ENCODE measurements around the gene TUBA8.
"Not testable (repeated sequence)": the region's sequence is repeated elsewhere in the genome, so short reads cannot be mapped to it uniquely, and the experiment has no call there.

Gene TUBA8

DNA sequence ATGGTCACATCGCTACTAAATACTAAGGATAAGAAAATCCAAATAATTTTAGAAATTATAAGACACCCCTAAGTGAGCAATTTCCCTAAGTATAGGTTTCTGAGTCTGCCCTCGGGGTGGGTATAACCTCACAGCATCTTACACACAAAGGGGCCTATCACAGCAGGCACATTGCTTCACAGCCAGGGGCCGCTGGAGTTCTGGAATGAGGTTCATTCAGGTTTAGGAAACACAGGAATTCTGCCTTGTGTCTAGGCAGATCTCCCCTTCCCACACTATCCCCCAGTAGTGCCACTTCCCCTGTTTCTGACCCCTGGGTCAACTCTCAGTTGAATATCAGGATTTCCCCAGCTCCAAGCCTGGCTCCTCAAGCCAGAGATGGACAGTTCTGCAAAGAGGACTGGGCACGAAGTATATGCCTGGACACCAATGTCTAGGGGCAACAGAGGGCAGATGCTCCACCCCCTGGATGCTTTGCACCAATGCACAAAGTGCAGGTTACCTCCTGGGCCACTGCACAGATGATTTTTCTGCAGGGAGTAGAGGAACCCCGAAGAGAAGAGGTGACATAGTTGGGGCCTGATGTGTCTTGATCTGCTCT, 11.4 kb downstream of the TUBA8 start:
- Mint-ChIP-seq H3K4me3 (no peak overlapping the region), H3K9me3 (no peaks in the 10 kb centered on the region), H3K4me1 (peaks cover 28% of the 10 kb centered on the region), H3K36me3 (peaks cover 11% of the 10 kb centered on the region), H3K27ac (no peak overlapping the region)
- DNase-seq (ENCODE audit: low spot score in 2 of 2): no peak
- no peak for ATAC-seq

DNA sequence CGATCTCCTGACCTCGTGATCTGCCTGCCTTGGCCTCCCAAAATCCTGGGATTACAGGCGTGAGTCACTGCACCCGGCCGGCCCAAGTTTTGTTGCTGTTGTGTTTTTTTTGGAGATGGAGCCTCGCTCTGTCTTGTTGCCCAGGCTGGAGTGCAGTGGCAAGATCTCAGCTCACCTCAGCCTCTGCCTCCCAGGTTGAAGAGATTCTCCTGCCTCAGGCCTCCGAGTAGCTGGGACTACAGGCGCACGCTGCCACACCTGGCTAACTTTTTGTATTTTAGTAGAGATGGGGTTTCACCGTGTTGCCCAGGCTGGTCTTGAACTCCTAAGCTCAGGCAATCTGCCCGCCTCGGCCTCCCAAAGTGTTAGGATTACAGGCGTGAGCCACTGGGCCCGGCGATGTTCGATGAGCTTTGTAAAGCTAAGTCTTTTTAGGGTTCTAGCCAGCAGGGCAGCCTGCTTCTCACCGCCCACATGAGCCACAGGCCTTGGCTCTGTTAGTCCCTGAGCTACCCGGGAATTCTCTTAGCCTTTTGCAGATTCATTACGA, 12.9 kb downstream of the TUBA8 start:
- not testable (repeated sequence) for H3K9me3 Mint-ChIP-seq; H3K27ac Mint-ChIP-seq; ATAC-seq; DNase-seq (ENCODE audit: low spot score in 2 of 2); H3K4me3 Mint-ChIP-seq
- peaks cover 25% of the 10 kb centered on the region for H3K4me1 Mint-ChIP-seq
- peaks cover 11% of the 10 kb centered on the region for H3K36me3 Mint-ChIP-seq

- peak overlapping the region; percentile 10 for H3K27ac Mint-ChIP-seq
- H3K9me3 Mint-ChIP-seq: no peaks in the 10 kb centered on the region
- no peak overlapping the region for H3K4me3 Mint-ChIP-seq
- DNase-seq (ENCODE audit: low spot score in 2 of 2) (no peak), ATAC-seq (no peak)
- H3K36me3 Mint-ChIP-seq: peaks cover 11% of the 10 kb centered on the region
- peaks cover 5% of the 10 kb centered on the region for H3K4me1 Mint-ChIP-seq
Measured at GRCh38 chr22:18126606-18127005, 16.0 kb downstream of the TUBA8 start.

DNA sequence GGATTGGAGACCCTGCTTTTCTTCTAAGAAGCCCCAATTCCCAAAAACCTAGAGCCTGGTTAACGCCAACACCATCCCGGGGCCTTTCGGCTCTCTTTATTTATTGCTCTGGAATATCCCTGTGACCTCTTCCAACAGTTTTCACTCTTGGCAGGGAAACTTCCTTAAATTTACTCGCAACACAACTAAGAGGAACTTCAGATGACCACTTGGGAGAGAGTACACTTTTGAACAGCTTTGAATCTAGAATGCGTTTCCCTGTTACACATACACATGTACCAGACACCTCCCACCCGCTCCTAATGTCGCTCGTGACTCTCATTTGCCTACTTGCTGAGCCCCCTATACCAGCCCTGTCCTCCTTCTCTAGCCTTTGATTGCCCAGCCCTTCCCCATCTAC, 19.4 kb downstream of the TUBA8 start:
- Mint-ChIP-seq H3K36me3 (peaks cover 5% of the 10 kb centered on the region), H3K4me1 (peaks cover 5% of the 10 kb centered on the region), H3K4me3 (no peak overlapping the region), H3K27ac (peak overlapping the region; percentile 66), H3K9me3 (no peaks in the 10 kb centered on the region)
- ATAC-seq (no peak), DNase-seq (ENCODE audit: low spot score in 2 of 2) (no peak)

DNA sequence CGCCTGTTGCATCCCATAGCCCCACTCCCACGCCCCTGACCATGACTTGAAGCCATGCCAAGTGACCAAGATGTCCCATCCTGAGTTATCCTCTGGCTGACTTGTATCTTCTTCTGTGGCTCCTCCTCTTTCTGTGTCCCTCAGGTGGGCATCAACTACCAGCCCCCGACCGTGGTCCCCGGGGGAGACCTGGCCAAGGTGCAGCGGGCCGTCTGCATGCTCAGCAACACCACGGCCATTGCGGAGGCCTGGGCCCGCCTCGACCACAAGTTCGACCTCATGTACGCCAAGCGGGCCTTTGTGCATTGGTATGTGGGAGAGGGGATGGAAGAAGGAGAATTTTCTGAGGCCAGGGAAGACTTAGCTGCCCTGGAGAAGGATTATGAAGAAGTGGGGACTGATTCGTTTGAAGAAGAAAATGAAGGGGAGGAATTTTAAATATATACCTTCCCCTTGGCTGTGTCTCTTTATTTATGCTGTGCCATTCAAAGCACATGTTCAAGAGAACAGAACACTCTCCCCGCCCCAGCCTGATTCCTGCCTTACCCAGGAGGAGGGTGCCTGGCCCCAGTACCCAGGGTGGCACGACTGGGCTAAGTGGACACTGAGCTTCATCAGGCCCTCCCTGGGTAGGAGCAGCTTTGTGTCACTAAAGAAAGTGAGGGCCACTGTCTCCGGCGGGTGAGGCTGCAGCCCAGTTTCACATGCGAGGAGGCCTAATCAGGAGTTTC, 20.3 kb downstream of the TUBA8 start:
- H3K9me3 Mint-ChIP-seq: no peaks in the 10 kb centered on the region
- peaks cover 5% of the 10 kb centered on the region for H3K4me1 Mint-ChIP-seq
- no peak for DNase-seq (ENCODE audit: low spot score in 2 of 2)
- peak overlapping the region; percentile 66 for H3K27ac Mint-ChIP-seq
- no peak overlapping the region for H3K4me3 Mint-ChIP-seq
- H3K36me3 Mint-ChIP-seq: peaks cover 5% of the 10 kb centered on the region
- no peak for ATAC-seq

- Mint-ChIP-seq H3K36me3 (no peaks in the 10 kb centered on the region), H3K9me3 (no peaks in the 10 kb centered on the region), H3K27ac (no peak overlapping the region), H3K4me1 (no peaks in the 10 kb centered on the region), H3K4me3 (no peak overlapping the region)
- no peak for ATAC-seq
- DNase-seq (ENCODE audit: low spot score in 2 of 2): no peak
Measured at GRCh38 chr22:18133452-18133851, 22.8 kb downstream of the TUBA8 start.

- no peak overlapping the region for H3K27ac Mint-ChIP-seq
- ATAC-seq (no peak), DNase-seq (ENCODE audit: low spot score in 2 of 2) (no peak)
- no peak overlapping the region for H3K4me3 Mint-ChIP-seq
- no peaks in the 10 kb centered on the region for H3K9me3 Mint-ChIP-seq
- H3K36me3 Mint-ChIP-seq: no peaks in the 10 kb centered on the region
- no peaks in the 10 kb centered on the region for H3K4me1 Mint-ChIP-seq
Measured at GRCh38 chr22:18136563-18137320, 26.1 kb downstream of the TUBA8 start.

DNA sequence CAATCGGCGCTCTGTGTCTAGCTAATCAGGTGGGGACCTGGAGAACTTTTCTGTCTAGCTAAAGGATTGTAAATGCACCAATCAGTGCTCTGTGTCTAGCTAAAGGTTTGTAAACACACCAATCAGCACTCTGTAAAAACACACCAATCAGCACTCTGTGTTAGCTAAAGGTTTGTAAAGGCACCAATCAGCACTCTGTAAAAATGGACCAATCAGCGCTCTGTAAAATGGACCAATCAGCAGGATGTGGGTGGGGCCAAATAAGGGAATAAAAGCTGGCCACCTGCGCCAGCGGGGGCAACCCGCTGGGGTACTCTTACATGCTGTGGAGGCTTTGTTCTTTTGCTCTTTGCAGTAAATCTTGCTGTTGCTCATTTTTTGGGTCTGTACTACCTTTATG, 30.4 kb downstream of the TUBA8 start:
- ATAC-seq; H3K36me3 Mint-ChIP-seq; DNase-seq (ENCODE audit: low spot score in 2 of 2); H3K4me3 Mint-ChIP-seq; H3K4me1 Mint-ChIP-seq; H3K27ac Mint-ChIP-seq; H3K9me3 Mint-ChIP-seq: not testable (repeated sequence)

DNA sequence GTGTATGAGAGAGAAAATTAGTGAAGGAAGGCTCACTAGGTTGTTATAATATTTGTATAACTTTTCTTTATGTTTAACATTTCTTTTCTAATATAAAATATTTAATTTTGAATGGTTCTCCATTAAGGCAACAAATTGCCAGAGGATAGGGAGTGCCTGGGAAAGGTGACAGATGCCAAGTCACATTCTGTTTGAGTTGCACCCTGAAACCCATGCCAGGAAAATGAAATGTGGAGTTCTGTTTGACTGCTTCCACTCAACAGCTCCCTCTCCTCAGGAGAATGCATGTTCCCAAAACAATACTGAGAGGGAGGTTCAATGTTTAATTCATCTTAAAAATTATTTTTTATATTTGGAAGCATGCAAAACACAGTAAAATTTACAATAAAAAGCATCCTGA, 33.5 kb downstream of the TUBA8 start:
- DNase-seq (ENCODE audit: low spot score in 2 of 2): no peak
- Mint-ChIP-seq H3K4me1 (peaks cover 13% of the 10 kb centered on the region), H3K27ac (no peak overlapping the region), H3K4me3 (no peak overlapping the region), H3K36me3 (no peaks in the 10 kb centered on the region), H3K9me3 (no peaks in the 10 kb centered on the region)
- ATAC-seq: no peak

GRCh38 chr22:18145676-18146388, 35.2 kb downstream of the TUBA8 start:
- H3K27ac Mint-ChIP-seq: no peak overlapping the region
- no peaks in the 10 kb centered on the region for H3K9me3 Mint-ChIP-seq
- ATAC-seq: no peak
- peaks cover 16% of the 10 kb centered on the region for H3K4me1 Mint-ChIP-seq
- DNase-seq (ENCODE audit: low spot score in 2 of 2): no peak
- no peak overlapping the region for H3K4me3 Mint-ChIP-seq
- H3K36me3 Mint-ChIP-seq: no peaks in the 10 kb centered on the region

DNA sequence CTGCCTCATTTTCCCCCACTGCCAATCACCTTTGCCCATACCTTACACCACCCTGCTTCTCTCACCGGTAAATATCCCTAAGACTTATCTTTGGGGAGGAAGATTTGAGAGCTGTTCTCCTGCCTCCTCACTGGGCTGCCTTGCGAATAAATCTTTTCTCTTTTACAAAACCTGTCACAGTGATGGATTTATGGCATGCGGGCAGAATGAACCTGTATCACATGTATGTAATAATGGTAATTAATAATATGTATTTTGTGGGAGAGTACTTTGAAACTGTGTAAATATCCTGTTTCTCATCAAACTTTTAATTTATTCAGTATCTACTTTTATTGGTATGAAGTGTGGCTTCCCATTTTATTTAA, 35.8 kb downstream of the TUBA8 start:
- DNase-seq (ENCODE audit: low spot score in 2 of 2) (no peak), ATAC-seq (no peak)
- Mint-ChIP-seq H3K4me1 (peaks cover 16% of the 10 kb centered on the region), H3K4me3 (no peak overlapping the region), H3K36me3 (no peaks in the 10 kb centered on the region), H3K9me3 (no peaks in the 10 kb centered on the region), H3K27ac (no peak overlapping the region)

GRCh38 chr22:18147791-18148190, 37.2 kb downstream of the TUBA8 start:
- no peaks in the 10 kb centered on the region for H3K9me3 Mint-ChIP-seq
- ATAC-seq (no peak), DNase-seq (ENCODE audit: low spot score in 2 of 2) (no peak)
- H3K27ac Mint-ChIP-seq: peak overlapping the region; percentile 58
- H3K36me3 Mint-ChIP-seq: no peaks in the 10 kb centered on the region
- peaks cover 23% of the 10 kb centered on the region for H3K4me1 Mint-ChIP-seq
- H3K4me3 Mint-ChIP-seq: no peak overlapping the region

DNA sequence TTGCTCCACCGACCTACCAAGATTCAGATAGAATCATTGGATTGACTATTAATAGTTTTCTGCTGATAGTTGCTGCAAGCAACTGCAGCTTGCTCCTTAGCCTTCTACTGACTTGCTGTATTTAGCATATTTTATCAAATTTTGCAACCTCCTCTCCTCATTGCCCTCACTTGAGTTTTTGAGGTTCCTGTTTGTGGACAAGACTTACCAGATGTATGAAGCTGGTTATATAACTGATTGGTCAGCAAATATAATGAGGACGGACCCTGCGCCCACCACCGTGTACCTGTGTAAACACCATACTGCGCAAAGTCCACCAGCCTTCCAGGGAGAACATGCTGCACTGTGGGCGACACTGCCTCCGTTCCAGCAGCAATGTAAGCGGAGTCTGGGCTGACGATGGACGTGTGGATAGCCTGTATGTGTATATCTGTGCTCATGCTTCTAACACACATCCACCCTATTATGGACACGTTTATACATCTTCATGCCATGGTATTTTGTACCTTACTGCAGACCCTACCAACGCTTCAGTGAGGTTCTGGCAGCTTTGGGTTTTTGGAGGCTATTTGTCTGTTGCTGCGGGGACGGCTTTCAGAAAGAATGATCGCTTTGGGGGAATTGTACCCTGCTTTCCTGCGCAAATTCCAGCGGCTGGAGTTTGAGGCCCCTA, 37.8 kb downstream of the TUBA8 start:
- no peaks in the 10 kb centered on the region for H3K9me3 Mint-ChIP-seq
- DNase-seq (ENCODE audit: low spot score in 2 of 2): no peak
- H3K36me3 Mint-ChIP-seq: no peaks in the 10 kb centered on the region
- H3K4me1 Mint-ChIP-seq: peaks cover 24% of the 10 kb centered on the region
- no peak overlapping the region for H3K27ac Mint-ChIP-seq
- no peak overlapping the region for H3K4me3 Mint-ChIP-seq
- no peak for ATAC-seq

GRCh38 chr22:18152519-18152918, 41.9 kb downstream of the TUBA8 start:
- peak overlapping the region; percentile 41 for H3K4me3 Mint-ChIP-seq
- peak overlapping the region; percentile 54 for H3K27ac Mint-ChIP-seq
- peaks cover 22% of the 10 kb centered on the region for H3K4me1 Mint-ChIP-seq
- no peak for DNase-seq (ENCODE audit: low spot score in 2 of 2)
- no peaks in the 10 kb centered on the region for H3K9me3 Mint-ChIP-seq
- H3K36me3 Mint-ChIP-seq: no peaks in the 10 kb centered on the region
- ATAC-seq: peak; percentile 32

All from stimulated activated effector memory CD8-positive, alpha-beta T cell treated with anti-CD3 and anti-CD28 coated beads, Interleukin-12 subunit alpha, Interleukin-12 subunit beta, amount 100 ng/mL, for 72 hours (primary cell).